ENCODE measurements around the gene SLC38A4. TPM values are rescaled to one million over a fixed set of nuclear protein-coding genes. Genes with fewer than 3 reads are reported as not detected.

SLC38A4 gene
- total and polyA plus RNA-seq, 2 experiments from 2014 or later, result 16.5 to 37.3 TPM

DNA sequence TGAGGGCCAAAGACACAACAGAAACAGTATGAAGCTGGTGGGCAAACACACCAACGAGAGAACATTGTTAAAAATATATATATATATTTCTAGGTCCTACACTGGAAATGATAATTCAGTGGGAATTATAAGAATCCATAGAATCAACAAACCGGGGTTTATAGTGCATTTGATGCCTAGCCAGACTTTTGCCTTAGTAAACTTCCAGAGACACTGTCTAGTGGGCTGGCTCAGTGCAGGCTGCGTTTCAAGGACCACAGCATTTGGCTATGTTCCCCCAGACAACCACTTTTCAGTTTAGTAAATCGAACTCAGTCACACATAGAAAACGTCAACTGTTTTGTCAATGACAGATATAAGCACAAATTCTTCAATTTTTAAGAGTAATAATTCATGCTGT lies 41.9 kb downstream of the SLC38A4 start:
- H3K4me2 ChIP-seq, result no peak overlapping the region
- 63% methylated on average over 5 of the region's 5 CpGs for WGBS (ENCODE audit: low lambda C conversion rate, missing lambda C conversion rate)
- H2AFZ ChIP-seq, result no peak overlapping the region
- peaks cover 4% of the 10 kb centered on the region for H3K4me1 ChIP-seq (ENCODE audit: insufficient read depth)
- no peaks in the 10 kb centered on the region for H3K79me2 ChIP-seq
- no peak overlapping the region for H3K4me3 ChIP-seq
- no peaks in the 10 kb centered on the region for H3K27me3 ChIP-seq
- no peak for DNase-seq (ENCODE audit: low spot score)
- no peak overlapping the region for H3K27ac ChIP-seq
- H3K9me3 ChIP-seq (ENCODE audit: low read depth), result no peaks in the 10 kb centered on the region
- H3K36me3 ChIP-seq (replicated peaks; ENCODE audit: insufficient read depth, low read depth), result no peaks in the 10 kb centered on the region
- no peaks in the 10 kb centered on the region for H3K9me2 ChIP-seq (replicated peaks; ENCODE audit: insufficient read depth)
- TF ChIP-seq, protein P1, sequence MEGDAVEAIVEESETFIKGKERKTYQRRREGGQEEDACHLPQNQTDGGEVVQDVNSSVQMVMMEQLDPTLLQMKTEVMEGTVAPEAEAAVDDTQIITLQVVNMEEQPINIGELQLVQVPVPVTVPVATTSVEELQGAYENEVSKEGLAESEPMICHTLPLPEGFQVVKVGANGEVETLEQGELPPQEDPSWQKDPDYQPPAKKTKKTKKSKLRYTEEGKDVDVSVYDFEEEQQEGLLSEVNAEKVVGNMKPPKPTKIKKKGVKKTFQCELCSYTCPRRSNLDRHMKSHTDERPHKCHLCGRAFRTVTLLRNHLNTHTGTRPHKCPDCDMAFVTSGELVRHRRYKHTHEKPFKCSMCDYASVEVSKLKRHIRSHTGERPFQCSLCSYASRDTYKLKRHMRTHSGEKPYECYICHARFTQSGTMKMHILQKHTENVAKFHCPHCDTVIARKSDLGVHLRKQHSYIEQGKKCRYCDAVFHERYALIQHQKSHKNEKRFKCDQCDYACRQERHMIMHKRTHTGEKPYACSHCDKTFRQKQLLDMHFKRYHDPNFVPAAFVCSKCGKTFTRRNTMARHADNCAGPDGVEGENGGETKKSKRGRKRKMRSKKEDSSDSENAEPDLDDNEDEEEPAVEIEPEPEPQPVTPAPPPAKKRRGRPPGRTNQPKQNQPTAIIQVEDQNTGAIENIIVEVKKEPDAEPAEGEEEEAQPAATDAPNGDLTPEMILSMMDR (IDR thresholded peaks at IDR 0.05; ENCODE audit: poor library complexity), result no peak
- TF ChIP-seq EZH2 (IDR thresholded peaks at IDR 0.05; ENCODE audit: borderline replicate concordance) (no peak), EZH2phosphoT487 (IDR thresholded peaks at IDR 0.05; ENCODE audit: low read depth, severe bottlenecking, unreplicated experiment) (no peak)
- H4K20me1 ChIP-seq (ENCODE audit: insufficient read depth, poor library complexity, severe bottlenecking), result no peaks in the 10 kb centered on the region

DNA sequence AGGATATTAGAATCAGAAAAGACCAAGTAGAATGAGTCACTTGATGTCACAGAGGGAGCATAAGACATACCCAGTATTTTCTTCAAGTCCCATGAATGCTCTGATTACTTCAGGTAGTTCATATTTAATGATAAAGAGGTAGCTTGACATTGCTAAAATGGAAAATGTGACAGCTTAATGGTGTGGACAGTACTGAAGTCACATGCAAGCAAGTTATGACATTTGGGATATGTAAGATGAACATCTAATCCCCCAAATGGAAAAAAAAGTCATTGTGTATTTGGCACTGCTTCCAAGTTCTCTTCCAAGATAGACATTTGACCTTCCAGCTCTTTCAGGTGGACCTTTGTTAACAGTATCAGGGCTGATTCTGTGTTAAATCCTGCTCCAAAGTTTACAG lies 45.9 kb downstream of the SLC38A4 start:
- H3K36me3 ChIP-seq (replicated peaks; ENCODE audit: insufficient read depth, low read depth), result no peaks in the 10 kb centered on the region

DNA sequence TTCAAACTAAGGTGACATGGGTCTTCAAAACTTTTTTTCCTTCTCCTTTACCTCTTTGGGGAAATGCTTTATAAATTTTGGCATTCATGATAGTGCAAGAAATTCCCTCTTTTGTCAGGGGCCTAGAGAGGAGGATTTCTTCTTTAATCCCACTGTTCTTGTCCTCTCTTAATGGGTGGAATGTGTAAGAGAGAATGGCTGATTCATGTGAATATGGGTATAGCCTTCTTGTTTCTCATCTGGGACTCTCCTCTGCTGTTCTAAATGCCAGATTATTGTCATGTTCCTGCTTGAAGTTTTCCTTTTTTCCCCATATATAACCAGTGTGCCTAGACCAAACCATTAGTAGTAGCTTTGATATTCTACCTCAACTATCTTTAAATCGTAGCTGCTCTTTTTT lies 46.7 kb downstream of the SLC38A4 start:
- H3K4me2 ChIP-seq, result no peak overlapping the region
- H3K36me3 ChIP-seq (replicated peaks; ENCODE audit: insufficient read depth, low read depth), result no peaks in the 10 kb centered on the region
- no peaks in the 10 kb centered on the region for H4K20me1 ChIP-seq (ENCODE audit: insufficient read depth, poor library complexity, severe bottlenecking)
- H3K27me3 ChIP-seq, result no peaks in the 10 kb centered on the region
- no peak overlapping the region for H3K4me3 ChIP-seq
- no peak overlapping the region for H2AFZ ChIP-seq
- peaks cover 3% of the 10 kb centered on the region for H3K4me1 ChIP-seq (ENCODE audit: insufficient read depth)
- 97% methylated on average over 1 of the region's 1 CpG for WGBS (ENCODE audit: low lambda C conversion rate, missing lambda C conversion rate)
- TF ChIP-seq, protein P1 (IDR thresholded peaks at IDR 0.05; ENCODE audit: poor library complexity), result no peak
- no peak for TF ChIP-seq EZH2 (IDR thresholded peaks at IDR 0.05; ENCODE audit: borderline replicate concordance)
- no peak for TF ChIP-seq EZH2phosphoT487 (IDR thresholded peaks at IDR 0.05; ENCODE audit: low read depth, severe bottlenecking, unreplicated experiment)
- no peaks in the 10 kb centered on the region for H3K9me3 ChIP-seq (ENCODE audit: low read depth)
- no peaks in the 10 kb centered on the region for H3K9me2 ChIP-seq (replicated peaks; ENCODE audit: insufficient read depth)
- DNase-seq (ENCODE audit: low spot score), result no peak
- no peaks in the 10 kb centered on the region for H3K79me2 ChIP-seq
- no peak overlapping the region for H3K27ac ChIP-seq

More for the DNA sequence above, 45.9 kb downstream of the SLC38A4 start:
- no peak overlapping the region for H2AFZ ChIP-seq
- no peak for DNase-seq (ENCODE audit: low spot score)
- no peaks in the 10 kb centered on the region for H3K27me3 ChIP-seq
- no peaks in the 10 kb centered on the region for H4K20me1 ChIP-seq (ENCODE audit: insufficient read depth, poor library complexity, severe bottlenecking)
- H3K9me2 ChIP-seq (replicated peaks; ENCODE audit: insufficient read depth), result no peaks in the 10 kb centered on the region
- H3K27ac ChIP-seq, result no peak overlapping the region
- no peak for TF ChIP-seq EZH2phosphoT487 (IDR thresholded peaks at IDR 0.05; ENCODE audit: low read depth, severe bottlenecking, unreplicated experiment)
- TF ChIP-seq EZH2 (IDR thresholded peaks at IDR 0.05; ENCODE audit: borderline replicate concordance), result no peak
- TF ChIP-seq, protein P1 (IDR thresholded peaks at IDR 0.05; ENCODE audit: poor library complexity), result no peak
- no peak overlapping the region for H3K4me2 ChIP-seq
- no peak overlapping the region for H3K4me3 ChIP-seq
- H3K79me2 ChIP-seq, result no peaks in the 10 kb centered on the region
- peaks cover 3% of the 10 kb centered on the region for H3K4me1 ChIP-seq (ENCODE audit: insufficient read depth)
- H3K9me3 ChIP-seq (ENCODE audit: low read depth), result no peaks in the 10 kb centered on the region

DNA sequence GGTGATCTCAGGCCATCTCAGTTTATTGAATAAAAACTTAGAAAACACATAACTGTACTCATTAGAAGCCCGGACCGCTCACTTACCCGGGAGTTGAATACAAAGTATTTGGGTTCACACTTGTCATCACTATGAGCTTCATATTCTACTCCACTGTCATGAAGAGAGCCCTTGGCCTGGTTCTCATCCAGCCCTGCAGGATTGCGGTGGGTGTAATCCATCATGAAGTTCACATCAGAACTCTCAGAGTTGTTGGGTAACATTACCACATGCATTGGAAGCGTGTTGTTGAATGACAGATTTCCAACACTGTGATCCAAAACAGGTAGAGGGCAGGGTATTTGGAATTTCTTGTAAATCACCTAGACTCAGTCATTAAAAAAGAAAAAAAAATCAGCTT lies 47.4 kb downstream of the SLC38A4 start:
- H4K20me1 ChIP-seq (ENCODE audit: insufficient read depth, poor library complexity, severe bottlenecking), result no peaks in the 10 kb centered on the region
- H3K4me3 ChIP-seq, result no peak overlapping the region
- no peaks in the 10 kb centered on the region for H3K9me3 ChIP-seq (ENCODE audit: low read depth)
- TF ChIP-seq, protein P1 (IDR thresholded peaks at IDR 0.05; ENCODE audit: poor library complexity), result no peak
- no peak for TF ChIP-seq EZH2phosphoT487 (IDR thresholded peaks at IDR 0.05; ENCODE audit: low read depth, severe bottlenecking, unreplicated experiment)
- no peak for TF ChIP-seq EZH2 (IDR thresholded peaks at IDR 0.05; ENCODE audit: borderline replicate concordance)
- WGBS (ENCODE audit: low lambda C conversion rate, missing lambda C conversion rate), result 88% methylated on average over 5 of the region's 5 CpGs
- DNase-seq (ENCODE audit: low spot score), result no peak
- H3K4me1 ChIP-seq (ENCODE audit: insufficient read depth), result peaks cover 9% of the 10 kb centered on the region
- H3K9me2 ChIP-seq (replicated peaks; ENCODE audit: insufficient read depth), result no peaks in the 10 kb centered on the region
- no peaks in the 10 kb centered on the region for H3K27me3 ChIP-seq
- no peak overlapping the region for H3K4me2 ChIP-seq
- H3K79me2 ChIP-seq, result no peaks in the 10 kb centered on the region
- H3K27ac ChIP-seq, result no peak overlapping the region
- H3K36me3 ChIP-seq (replicated peaks; ENCODE audit: insufficient read depth, low read depth), result no peaks in the 10 kb centered on the region
- H2AFZ ChIP-seq, result no peak overlapping the region
